ENCODE measurements around the gene SLC35E2B. TPM values are rescaled to one million over a fixed set of nuclear protein-coding genes. Genes with fewer than 3 reads are reported as not detected.
"Not testable (repeated sequence)": the region's sequence is repeated elsewhere in the genome, so short reads cannot be mapped to it uniquely, and the experiment has no call there.

SLC35E2B gene
- polyA plus RNA-seq, 1 donor from 2014 or later, result 41.0 TPM

- peaks cover 2% of the 10 kb centered on the region for H3K36me3 Mint-ChIP-seq
- no peaks in the 10 kb centered on the region for H3K27me3 Mint-ChIP-seq
- peaks cover 1 to 21% (median 4%) of the 10 kb centered on the region in 3 donors for H3K4me1 Mint-ChIP-seq
- H3K9me3 Mint-ChIP-seq, result no peaks in the 10 kb centered on the region
- peak overlapping the region in 2 of 3 donors; percentile 25 to 83 for H3K27ac Mint-ChIP-seq
- peak overlapping the region in 2 of 4 donors; percentile 60 to 82 for H3K4me3 Mint-ChIP-seq
Observed at GRCh38 chr1:1687846-1688245, 4.7 kb downstream of the SLC35E2B start.

DNA sequence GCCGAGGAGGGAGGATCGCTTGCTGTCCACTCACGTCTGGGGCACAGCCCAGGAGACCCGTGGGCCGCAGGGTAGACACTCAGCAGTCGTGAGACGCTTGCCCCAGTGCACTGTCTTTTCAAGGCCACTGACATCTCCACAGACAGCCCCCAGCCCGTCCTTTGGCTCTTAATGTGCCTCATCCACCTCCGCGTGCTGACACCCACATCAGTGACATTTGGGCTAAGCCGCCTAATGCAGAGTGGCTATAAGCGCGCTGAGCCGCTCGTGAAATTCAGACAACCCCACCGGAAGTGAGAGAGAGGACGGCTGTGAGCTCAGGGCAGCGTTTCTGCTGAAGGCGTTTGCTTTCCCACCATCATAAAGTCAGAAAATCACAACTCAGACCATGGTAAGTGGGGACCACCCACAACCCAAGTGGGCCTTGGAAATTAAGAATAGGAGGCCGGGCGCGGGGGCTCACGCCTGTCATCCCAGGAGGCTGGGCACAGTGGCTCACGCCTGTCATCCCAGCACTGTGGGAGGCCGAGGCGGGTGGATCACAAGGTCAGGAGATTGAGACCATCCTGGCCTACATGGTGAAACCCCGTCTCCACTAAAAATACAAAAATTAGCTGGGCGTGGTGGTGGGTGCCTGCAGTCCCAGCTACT, 8.4 kb downstream of the SLC35E2B start:
- peaks cover 3% of the 10 kb centered on the region for H3K36me3 Mint-ChIP-seq
- no peak overlapping the region for H3K27ac Mint-ChIP-seq
- H3K27me3 Mint-ChIP-seq, result no peaks in the 10 kb centered on the region
- no peaks in the 10 kb centered on the region for H3K9me3 Mint-ChIP-seq
- H3K4me1 Mint-ChIP-seq, result peaks cover 3 to 23% (median 7%) of the 10 kb centered on the region in 3 donors
- H3K4me3 Mint-ChIP-seq, result no peak overlapping the region

DNA sequence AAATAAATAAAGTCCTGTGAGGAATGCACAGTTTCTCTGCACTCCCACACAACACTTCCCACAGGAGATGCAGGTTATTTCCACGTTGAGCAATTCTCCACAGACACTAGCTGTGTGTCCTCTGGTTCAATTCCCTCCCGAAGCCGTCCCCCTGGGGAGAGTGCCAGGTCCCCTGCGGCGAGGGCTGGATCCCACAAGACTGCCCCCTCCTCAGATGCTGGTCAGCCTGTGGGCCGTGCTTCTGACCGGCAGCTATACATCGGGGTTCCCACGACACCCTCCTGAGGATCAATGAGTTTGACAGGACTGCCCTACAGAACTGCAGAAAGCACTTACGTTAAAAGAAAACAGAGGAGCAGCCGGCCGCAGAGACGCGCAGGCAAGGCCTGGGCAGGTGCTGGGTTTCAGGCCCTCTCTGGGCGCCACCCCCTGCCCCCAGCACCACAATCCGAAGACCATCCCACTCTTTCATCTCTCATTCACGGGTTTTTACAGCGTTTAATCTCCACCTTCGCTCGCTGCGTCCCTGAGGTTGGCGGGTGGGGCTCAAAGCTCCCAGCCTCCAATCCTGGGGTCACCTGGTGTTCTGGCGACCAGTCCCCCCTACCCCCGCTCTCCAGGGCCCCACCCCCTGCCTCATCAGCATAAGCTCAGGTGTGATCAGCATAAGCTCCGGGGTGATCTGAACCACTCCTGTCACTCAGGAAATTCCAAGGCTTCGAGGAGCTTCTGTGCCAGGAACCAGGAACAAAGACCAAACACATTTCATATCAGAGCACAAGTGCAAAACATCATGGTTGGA, 9.3 kb downstream of the SLC35E2B start:
- peaks cover 11 to 28% (median 16%) of the 10 kb centered on the region in 3 donors for H3K4me1 Mint-ChIP-seq
- no peaks in the 10 kb centered on the region for H3K9me3 Mint-ChIP-seq
- peak overlapping the region in 1 of 4 donors; percentile 57 for H3K4me3 Mint-ChIP-seq
- H3K27me3 Mint-ChIP-seq, result no peaks in the 10 kb centered on the region
- H3K36me3 Mint-ChIP-seq, result peaks cover 3% of the 10 kb centered on the region
- H3K27ac Mint-ChIP-seq, result peak overlapping the region in 1 of 3 donors; percentile 58

GRCh38 chr1:1680912-1681273, 11.7 kb downstream of the SLC35E2B start:
- Mint-ChIP-seq H3K4me1 (peaks cover 19 to 30% (median 21%) of the 10 kb centered on the region in 3 donors), H3K9me3 (no peaks in the 10 kb centered on the region), H3K27me3 (no peaks in the 10 kb centered on the region), H3K36me3 (peaks cover 1% of the 10 kb centered on the region), H3K4me3 (peak overlapping the region in 1 of 4 donors; percentile 38), H3K27ac (peak overlapping the region in 1 of 3 donors; percentile 74)

- H3K4me1 Mint-ChIP-seq, result peaks cover 19 to 28% (median 21%) of the 10 kb centered on the region in 3 donors
- no peaks in the 10 kb centered on the region for H3K27me3 Mint-ChIP-seq
- H3K27ac Mint-ChIP-seq, result peak overlapping the region in 1 of 3 donors; percentile 74
- no peak overlapping the region for H3K4me3 Mint-ChIP-seq
- H3K36me3 Mint-ChIP-seq, result peaks cover 1% of the 10 kb centered on the region
- H3K9me3 Mint-ChIP-seq, result no peaks in the 10 kb centered on the region
Observed at GRCh38 chr1:1680031-1680911, 12.3 kb downstream of the SLC35E2B start.

- H3K36me3 Mint-ChIP-seq, result peaks cover 1% of the 10 kb centered on the region
- H3K9me3 Mint-ChIP-seq, result no peaks in the 10 kb centered on the region
- peak overlapping the region; percentile 82 to 94 (median 87) for H3K4me3 Mint-ChIP-seq
- no peaks in the 10 kb centered on the region for H3K27me3 Mint-ChIP-seq
- peak overlapping the region; percentile 98 to 99 (median 98) for H3K27ac Mint-ChIP-seq
- peaks cover 19 to 25% (median 21%) of the 10 kb centered on the region in 3 donors for H3K4me1 Mint-ChIP-seq
Observed at GRCh38 chr1:1678581-1679380, 13.8 kb downstream of the SLC35E2B start.

DNA sequence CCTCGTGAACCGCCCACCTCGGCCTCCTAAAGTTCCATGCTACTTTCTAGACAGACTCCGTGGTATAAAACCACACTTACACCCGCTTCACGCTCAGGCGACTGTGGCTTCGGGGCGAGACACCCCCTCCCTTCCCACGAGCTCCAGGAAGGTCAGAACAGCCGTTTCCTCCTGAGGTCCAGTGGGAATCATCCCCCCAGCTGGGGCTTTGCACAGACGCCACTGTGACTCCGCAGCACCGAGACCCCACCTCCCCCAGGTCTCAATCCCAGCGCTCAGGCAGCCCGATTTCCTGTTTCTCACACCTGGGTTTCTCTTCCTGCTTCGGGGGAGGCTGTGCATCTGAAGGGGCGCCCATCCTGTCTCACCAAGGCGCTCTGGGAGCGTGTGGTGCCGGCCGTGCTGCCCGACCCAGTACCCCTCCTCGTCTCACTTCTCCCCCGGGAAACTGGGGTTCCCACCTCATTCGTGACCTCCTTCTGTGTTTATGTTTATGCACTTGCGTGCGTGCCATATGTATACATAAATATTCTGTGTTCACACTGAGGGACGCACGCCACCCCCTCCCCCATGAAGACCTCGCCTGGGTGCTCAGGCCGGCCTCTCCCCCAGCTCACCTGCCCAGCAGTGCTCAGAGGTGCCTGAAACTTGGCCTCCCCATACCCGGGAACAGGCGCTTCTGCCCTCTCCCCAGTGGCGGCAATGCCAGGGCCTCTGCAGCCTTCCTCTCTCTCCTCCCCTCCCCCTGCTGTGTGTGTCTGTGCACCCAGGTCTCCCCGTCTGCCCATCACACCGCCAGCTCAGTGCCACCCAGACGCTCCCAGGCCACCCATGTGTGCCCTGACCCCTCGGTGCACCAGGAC, 14.6 kb downstream of the SLC35E2B start:
- Mint-ChIP-seq H3K9me3 (no peaks in the 10 kb centered on the region), H3K4me1 (peaks cover 19 to 23% (median 21%) of the 10 kb centered on the region in 3 donors), H3K27me3 (no peaks in the 10 kb centered on the region), H3K27ac (peak overlapping the region; percentile 98 to 99 (median 98)), H3K36me3 (peaks cover 1% of the 10 kb centered on the region), H3K4me3 (peak overlapping the region; percentile 82 to 94 (median 90))

GRCh38 chr1:1676087-1676486, 16.5 kb downstream of the SLC35E2B start:
- H3K4me3 Mint-ChIP-seq, H3K27ac Mint-ChIP-seq, H3K27me3 Mint-ChIP-seq, H3K9me3 Mint-ChIP-seq, H3K36me3 Mint-ChIP-seq: not testable (repeated sequence)
- peaks cover 19 to 21% (median 21%) of the 10 kb centered on the region in 3 donors for H3K4me1 Mint-ChIP-seq

- H3K4me1 Mint-ChIP-seq, result peaks cover 19 to 21% (median 21%) of the 10 kb centered on the region in 3 donors
- not testable (repeated sequence) for H3K4me3 Mint-ChIP-seq, H3K27ac Mint-ChIP-seq, H3K27me3 Mint-ChIP-seq, H3K36me3 Mint-ChIP-seq, H3K9me3 Mint-ChIP-seq
Observed at GRCh38 chr1:1675218-1675617, 17.4 kb downstream of the SLC35E2B start.

DNA sequence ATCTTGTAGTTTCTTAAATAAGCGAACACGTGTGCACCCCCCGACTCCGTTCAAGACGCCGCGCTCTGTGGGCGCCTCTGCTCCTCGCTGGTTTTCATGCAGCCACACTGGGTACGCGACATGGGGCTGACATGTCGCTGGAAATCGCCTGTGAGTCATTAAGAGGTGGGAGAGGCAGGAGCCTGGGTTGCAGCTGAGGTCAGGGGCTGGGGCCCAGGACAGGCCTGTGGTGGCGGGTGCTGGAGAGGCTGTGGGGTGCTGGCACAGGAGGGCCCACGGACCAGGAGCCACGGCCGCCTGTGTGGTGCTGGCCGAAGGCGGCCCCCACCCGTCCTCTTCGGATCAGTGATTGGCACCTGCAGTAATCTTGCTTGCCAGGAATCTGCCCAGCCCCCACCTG, 17.8 kb downstream of the SLC35E2B start:
- Mint-ChIP-seq H3K4me1 (peaks cover 19 to 21% (median 21%) of the 10 kb centered on the region in 3 donors), H3K27ac (peak overlapping the region in 1 of 3 donors; percentile 82)
- H3K36me3 Mint-ChIP-seq, H3K4me3 Mint-ChIP-seq, H3K27me3 Mint-ChIP-seq, H3K9me3 Mint-ChIP-seq: not testable (repeated sequence)

DNA sequence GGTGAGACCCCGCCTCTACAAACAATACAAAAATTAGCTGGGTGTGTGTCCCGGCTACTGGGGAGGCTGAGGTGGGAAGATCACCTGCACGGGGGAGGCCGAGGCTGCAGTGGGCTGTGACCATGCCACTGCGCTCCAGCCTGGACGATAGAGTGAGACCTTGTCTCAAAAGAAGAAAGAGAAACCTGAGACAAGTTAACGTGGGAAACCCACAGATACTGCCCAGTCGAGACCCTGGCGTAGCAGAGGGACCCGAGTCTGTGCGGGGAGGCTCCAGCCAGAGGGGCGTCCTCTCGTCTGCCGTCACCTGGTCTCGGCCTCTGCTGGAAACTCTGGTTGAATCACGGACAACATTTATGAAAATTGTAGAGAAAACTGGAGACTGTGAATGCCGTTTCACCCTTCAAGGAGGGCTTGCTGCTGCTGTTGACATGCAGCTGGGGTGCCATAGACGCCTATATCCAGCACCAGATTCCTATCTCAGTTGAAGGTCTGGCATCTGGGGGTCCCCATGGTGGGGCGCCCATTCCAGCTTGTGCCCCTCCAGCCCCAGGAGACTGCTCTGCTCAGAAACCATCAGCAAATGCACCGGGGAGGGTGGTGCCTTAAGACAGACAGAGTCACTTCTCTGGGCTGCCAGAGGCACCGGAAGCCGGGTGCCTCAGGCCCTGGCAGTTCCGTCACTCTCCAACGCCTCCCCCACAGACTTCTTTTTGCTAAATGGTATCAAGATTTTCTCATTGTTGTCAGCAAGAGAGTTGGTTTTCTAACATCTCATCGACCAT, 20.2 kb downstream of the SLC35E2B start:
- Mint-ChIP-seq H3K27me3 (no peaks in the 10 kb centered on the region), H3K4me3 (peak overlapping the region in 2 of 4 donors; percentile 41 to 55), H3K9me3 (no peaks in the 10 kb centered on the region), H3K4me1 (peaks cover 0 to 2% (median under 1%) of the 10 kb centered on the region in 3 donors), H3K36me3 (no peaks in the 10 kb centered on the region), H3K27ac (peak overlapping the region in 2 of 3 donors; percentile 71 to 82)

DNA sequence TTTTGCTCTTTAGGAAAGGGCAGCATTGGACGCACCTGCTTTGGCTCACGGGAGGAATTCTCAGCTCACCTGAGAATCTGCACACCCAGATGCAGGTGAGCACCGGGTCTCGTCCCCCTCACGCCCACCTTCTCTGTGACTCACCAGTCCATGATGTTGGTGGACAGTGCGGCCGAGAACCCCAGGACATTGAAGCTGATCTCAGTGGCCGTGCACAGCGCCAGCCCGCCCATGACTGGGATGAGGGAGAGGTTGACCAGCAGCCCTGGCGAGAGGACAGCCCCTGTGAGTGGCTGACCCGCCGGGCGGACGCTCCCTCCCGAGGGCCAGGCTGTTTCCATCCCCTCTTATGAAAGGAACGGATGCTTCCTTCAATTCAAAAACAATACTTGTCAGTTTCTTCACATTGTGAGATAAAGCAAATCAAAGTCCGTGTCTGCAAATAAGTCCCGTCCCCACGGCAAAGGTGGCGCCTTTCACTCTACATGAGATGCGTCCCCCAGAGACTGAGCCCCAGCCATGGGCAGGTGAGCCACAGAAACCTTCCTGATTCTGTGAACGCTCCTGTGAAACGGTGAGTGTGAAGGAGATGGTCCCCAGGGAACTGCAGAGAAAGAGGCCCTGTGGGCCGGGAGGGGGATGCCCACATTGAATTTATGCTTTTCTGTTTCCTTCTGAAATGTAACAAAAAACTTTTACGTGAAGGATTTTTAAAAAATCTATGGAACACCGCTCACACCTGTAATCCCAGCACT, 21.1 kb downstream of the SLC35E2B start:
- Mint-ChIP-seq H3K4me3 (peak overlapping the region in 2 of 4 donors; percentile 39 to 41), H3K4me1 (peaks cover 0 to 2% (median 0%) of the 10 kb centered on the region in 3 donors), H3K27me3 (no peaks in the 10 kb centered on the region), H3K36me3 (no peaks in the 10 kb centered on the region), H3K9me3 (no peaks in the 10 kb centered on the region), H3K27ac (peak overlapping the region in 2 of 3 donors; percentile 32 to 71)
